Omental fat pad (tissue), 4 donors: ENCODE measurements around the gene C2CD4D. TPM values are rescaled to one million over a fixed set of nuclear protein-coding genes. Genes with fewer than 3 reads are reported as not detected.

Source experiments
- ATAC-seq: fragments of 150-250 bp; one replicate; pipeline ENCODE4 v1.9.1; 2016; ENCODE audit warnings: mild to moderate bottlenecking, moderate library complexity; ENCODE audit not compliant: low FRiP score
- DNase-seq: peaks from one replicate; pipeline ENCODE4 v3.0.0-alpha.2; 2019; ENCODE audit warnings: low spot score
- CTCF ChIP-seq, 3 donors: fragments of 450-650 bp; IDR thresholded peaks; one replicate each; pipeline ENCODE4 v1.5.1; 2016 to 2017; ENCODE audit warnings: antibody characterized with exemption in 3 of 3, mild to moderate bottlenecking in 3 of 3, moderate library complexity in 2 of 3
- total RNA-seq, 4 donors: library from RNA; depleted of rRNA; stranded (reverse); fragments of >200 nt; gene quantifications; one replicate each; pipeline ENCODE4 v1.1.0, GENCODE V29; 2016

C2CD4D gene
- total RNA-seq, 4 donors from 2014 or later, result 1.9 TPM; not detected in 3

- ATAC-seq (peak; percentile 18), DNase-seq (no peak)
- TF ChIP-seq CTCF (IDR thresholded peaks at IDR 0.05), result no peak
These were observed 573 bp downstream of the C2CD4D start for GRCh38 chr1:151839082-151839412.

GRCh38 chr1:151838222-151839081 is 1.2 kb downstream of the C2CD4D start:
- peak; percentile 38 for ATAC-seq

GRCh38 chr1:151837884-151838221 is 1.8 kb downstream of the C2CD4D start:
- ATAC-seq (no peak), DNase-seq (no peak)
- no peak for TF ChIP-seq CTCF (IDR thresholded peaks at IDR 0.05)

More at GRCh38 chr1:151838222-151839081, 1.2 kb downstream of the C2CD4D start:
- no peak for TF ChIP-seq CTCF (IDR thresholded peaks at IDR 0.05)
- no peak for DNase-seq

GRCh38 chr1:151837197-151837596 is 2.4 kb downstream of the C2CD4D start:
- no peak for DNase-seq

GRCh38 chr1:151835596-151835995 is 4.0 kb downstream of the C2CD4D start:
- DNase-seq (no peak), ATAC-seq (no peak)
- TF ChIP-seq CTCF (IDR thresholded peaks at IDR 0.05), result no peak

More at GRCh38 chr1:151837197-151837596, 2.4 kb downstream of the C2CD4D start:
- ATAC-seq, result no peak
- no peak for TF ChIP-seq CTCF (IDR thresholded peaks at IDR 0.05)

- DNase-seq (no peak), ATAC-seq (no peak)
- no peak for TF ChIP-seq CTCF (IDR thresholded peaks at IDR 0.05)
These were observed 5.4 kb downstream of the C2CD4D start for GRCh38 chr1:151834239-151834638.
